Fibroblast of lung (primary cell): ENCODE data around the gene MAB21L2.

ENCODE experiments used
- EZH2 ChIP-seq: IDR thresholded peaks from 2 replicates; pipeline ENCODE4 v1.5.1; 2012; ENCODE audit warnings: low read length, control low read depth, mild to moderate bottlenecking; ENCODE audit errors: missing control alignments
- TF ChIP-seq, protein P1 (sequence below), 2 donors: IDR thresholded peaks in 1 of 2; conservative IDR thresholded peaks in 1 of 2; 1 replicate in 1 of 2; 2 replicates in 1 of 2; pipeline ENCODE4 v1.5.1; 2011 to 2012; ENCODE audit warnings: low read length in 2 of 2, control low read depth in 1 of 2, inconsistent platforms in 1 of 2, low read depth in 1 of 2, mild to moderate bottlenecking in 1 of 2

DNA sequence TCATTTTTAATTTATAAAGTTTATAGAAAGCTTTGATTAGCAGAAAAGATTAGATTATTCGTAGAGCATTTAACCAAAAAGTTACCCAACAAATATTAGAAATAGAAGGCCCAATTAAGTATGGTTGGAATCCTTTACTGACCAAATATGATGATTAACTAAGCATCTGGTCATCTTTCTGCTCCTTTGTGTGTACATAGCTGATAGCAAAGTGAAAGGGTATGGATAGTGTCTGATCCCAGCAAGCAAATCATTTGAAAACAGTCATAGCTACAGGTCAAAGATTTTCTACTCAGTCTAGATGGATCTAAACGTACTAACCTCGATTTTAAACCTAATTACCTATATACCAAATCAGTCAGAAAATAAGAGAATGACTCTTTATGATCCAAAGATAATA is 7.3 kb upstream of the MAB21L2 start:
- TF ChIP-seq, protein P1, sequence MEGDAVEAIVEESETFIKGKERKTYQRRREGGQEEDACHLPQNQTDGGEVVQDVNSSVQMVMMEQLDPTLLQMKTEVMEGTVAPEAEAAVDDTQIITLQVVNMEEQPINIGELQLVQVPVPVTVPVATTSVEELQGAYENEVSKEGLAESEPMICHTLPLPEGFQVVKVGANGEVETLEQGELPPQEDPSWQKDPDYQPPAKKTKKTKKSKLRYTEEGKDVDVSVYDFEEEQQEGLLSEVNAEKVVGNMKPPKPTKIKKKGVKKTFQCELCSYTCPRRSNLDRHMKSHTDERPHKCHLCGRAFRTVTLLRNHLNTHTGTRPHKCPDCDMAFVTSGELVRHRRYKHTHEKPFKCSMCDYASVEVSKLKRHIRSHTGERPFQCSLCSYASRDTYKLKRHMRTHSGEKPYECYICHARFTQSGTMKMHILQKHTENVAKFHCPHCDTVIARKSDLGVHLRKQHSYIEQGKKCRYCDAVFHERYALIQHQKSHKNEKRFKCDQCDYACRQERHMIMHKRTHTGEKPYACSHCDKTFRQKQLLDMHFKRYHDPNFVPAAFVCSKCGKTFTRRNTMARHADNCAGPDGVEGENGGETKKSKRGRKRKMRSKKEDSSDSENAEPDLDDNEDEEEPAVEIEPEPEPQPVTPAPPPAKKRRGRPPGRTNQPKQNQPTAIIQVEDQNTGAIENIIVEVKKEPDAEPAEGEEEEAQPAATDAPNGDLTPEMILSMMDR (conservative IDR thresholded peaks at IDR 0.05 in 1 of 2, IDR thresholded peaks at IDR 0.05 in 1 of 2; ENCODE audit: low read depth in 1 of 2, low read length in 2 of 2), result no peak
- TF ChIP-seq EZH2, result no peak
